GM10266 (cell line): ENCODE data around the gene AGPAT4.

Experiments used
- DNase-seq: peaks from one replicate; pipeline ENCODE4 v3.0.0; 2012; ENCODE audit errors: extremely low spot score
- CTCF ChIP-seq: IDR thresholded peaks from 2 replicates; pipeline ENCODE4 v1.5.1; 2012; ENCODE audit warnings: mild to moderate bottlenecking, low read depth; ENCODE audit not compliant: control insufficient read depth, insufficient read depth; ENCODE audit errors: missing control alignments

AGPAT4 gene

DNA sequence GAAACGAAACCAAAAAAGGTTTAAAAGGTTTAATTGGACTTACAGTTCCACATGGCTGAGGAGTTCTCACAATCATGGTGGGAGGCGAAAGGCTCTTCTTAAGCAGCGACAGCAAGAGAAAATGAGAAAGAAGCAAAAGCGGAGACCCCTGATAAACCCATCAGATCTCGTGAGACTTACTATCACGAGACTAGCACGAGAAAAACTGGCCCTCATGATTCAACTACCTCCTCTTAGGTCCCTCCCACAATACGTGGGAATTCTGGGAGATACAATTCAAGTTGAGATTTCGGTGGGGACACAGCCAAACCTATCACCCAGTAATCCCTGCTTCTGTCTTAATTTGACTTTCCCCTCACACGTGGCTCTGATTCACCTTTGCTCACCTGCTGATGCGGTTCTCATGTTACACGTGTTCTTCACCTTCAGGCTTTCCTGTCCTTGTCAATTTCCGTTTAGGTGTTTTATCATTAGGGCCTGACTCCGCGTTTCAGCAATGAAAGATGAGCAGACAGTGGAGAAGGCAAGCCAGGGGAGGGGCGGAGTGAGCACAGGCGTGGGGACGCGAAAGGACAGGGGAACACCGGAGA lies 57.1 kb downstream of the AGPAT4 start:
- no peak for TF ChIP-seq CTCF
- no peak for DNase-seq

DNA sequence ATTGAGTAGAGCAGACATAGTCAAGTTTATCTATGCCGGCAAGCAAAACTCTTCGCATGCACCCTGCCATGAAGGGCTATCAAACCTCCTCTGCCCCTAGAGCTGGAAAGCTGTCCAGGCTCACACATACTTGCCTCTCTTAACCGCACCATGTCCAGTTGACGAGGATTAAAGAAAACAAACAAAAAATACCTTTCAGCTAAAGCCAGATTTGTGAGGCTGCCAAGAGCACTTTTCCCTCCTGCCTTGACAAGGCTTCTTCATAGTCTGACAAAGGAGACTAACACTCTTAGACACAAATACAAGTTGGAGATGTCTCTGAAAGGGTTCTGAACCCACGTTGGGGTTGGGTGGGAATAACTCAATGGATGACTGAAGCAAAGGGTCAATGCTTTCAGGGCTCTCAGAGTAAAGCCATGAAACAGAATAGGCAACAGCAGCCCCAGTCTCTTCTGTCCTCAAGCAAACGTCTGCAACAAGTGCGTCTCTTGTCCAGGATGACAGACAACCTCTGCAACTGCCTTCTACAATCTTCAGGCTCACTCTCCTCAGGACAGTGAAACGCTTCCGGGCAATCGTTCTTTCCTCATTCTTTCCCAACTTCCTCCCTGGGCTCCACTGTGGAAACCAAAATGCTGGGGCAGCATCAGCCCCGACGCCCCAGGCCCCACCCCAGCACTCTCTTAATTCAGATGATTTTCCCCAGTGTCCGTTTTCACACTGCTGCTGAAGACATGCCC lies 57.8 kb downstream of the AGPAT4 start:
- TF ChIP-seq CTCF, result no peak
- DNase-seq, result no peak

GRCh38 chr6:161215193-161215592 lies 58.7 kb downstream of the AGPAT4 start:
- DNase-seq, result no peak
- TF ChIP-seq CTCF, result no peak

DNA sequence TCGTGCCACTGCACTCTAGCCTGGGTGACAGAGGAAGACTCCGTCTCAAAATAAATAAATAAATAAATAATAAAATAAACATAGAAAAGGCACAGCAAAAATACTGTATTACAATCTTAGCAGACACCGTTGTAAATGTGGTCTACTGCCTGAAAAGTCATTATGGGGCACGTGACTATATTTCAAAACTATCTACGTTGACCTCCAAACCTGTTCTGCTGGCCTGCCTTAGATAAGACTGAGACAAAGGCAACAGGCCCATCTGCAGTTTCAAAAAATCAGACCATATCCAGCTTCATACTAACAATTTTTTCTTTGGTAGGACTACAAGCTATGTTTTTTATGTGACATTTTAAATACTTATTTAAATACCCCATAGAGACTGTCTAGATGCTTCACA lies 59.1 kb downstream of the AGPAT4 start:
- no peak for DNase-seq
- TF ChIP-seq CTCF, result no peak

DNA sequence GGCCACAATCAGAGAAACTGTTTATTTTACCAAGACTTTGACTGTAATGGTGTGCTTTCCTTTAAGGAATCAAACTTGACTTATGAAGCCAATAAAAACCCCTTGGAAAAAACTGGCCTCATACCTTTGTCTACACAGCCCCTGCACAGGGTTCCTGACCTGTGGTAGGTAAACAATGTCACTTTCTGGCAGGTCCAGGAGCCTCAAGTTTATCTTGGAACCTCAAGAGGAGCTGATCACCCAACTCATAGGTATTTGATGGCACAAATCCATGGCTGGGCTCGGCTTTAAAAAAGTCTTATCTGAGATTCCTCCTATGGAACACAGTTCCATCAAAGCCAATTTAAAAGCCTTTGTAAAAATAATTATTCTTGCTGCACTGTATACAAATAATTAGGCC lies 61.0 kb downstream of the AGPAT4 start:
- no peak for DNase-seq
- TF ChIP-seq CTCF, result no peak

GRCh38 chr6:161211380-161212035 lies 62.4 kb downstream of the AGPAT4 start:
- DNase-seq, result no peak
- TF ChIP-seq CTCF, result no peak

DNA sequence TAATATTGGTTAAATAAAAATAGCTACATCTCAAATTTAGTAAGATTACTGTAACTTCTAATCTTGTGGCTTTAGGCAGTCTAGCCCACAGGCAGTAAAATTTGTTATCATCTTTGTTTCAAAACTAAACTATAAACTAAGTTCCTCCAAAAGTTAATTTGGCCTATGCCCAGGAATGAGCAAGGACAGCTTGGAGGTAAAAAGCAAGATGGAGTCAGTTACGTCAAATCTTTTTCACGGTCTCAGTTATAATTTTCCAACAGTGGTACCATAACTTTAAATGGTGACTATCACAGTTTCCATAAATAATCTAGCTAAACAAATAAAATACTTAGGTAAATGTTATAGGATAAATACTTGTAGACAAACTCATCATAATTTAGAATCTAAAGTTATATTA lies 63.0 kb downstream of the AGPAT4 start:
- no peak for TF ChIP-seq CTCF
- DNase-seq, result no peak
